ENCODE results near the gene CYP2B6. TPM values are rescaled to one million over a fixed set of nuclear protein-coding genes. Genes with fewer than 3 reads are reported as not detected.
A peak's percentile ranks its signal among the peaks of the same experiment; 100 is the strongest.
"Not testable (repeated sequence)": the region's sequence is repeated elsewhere in the genome, so short reads cannot be mapped to it uniquely, and the experiment has no call there.

The CYP2B6 gene
- total RNA-seq, 1 donor from 2014 or later = not detected

GRCh38 chr19:40962460-40962961 lies 28.6 kb upstream of the CYP2B6 start:
- no peaks in the 10 kb centered on the region for H3K4me1 Mint-ChIP-seq (ENCODE audit: low read depth, unreplicated experiment)
- no peak overlapping the region for H3K27ac Mint-ChIP-seq (ENCODE audit: unreplicated experiment)
- peaks cover 10% of the 10 kb centered on the region for H3K36me3 Mint-ChIP-seq (ENCODE audit: unreplicated experiment)
- H3K4me3 Mint-ChIP-seq (ENCODE audit: unreplicated experiment) = no peak overlapping the region
- peaks cover 6% of the 10 kb centered on the region for H3K27me3 Mint-ChIP-seq (ENCODE audit: unreplicated experiment)
- TF ChIP-seq CTCF (IDR thresholded peaks at IDR 0.05; ENCODE audit: partially characterized antibody, unreplicated experiment) = no peak
- DNase-seq = no peak
- H3K9me3 Mint-ChIP-seq (ENCODE audit: unreplicated experiment) = peaks cover 5% of the 10 kb centered on the region

DNA sequence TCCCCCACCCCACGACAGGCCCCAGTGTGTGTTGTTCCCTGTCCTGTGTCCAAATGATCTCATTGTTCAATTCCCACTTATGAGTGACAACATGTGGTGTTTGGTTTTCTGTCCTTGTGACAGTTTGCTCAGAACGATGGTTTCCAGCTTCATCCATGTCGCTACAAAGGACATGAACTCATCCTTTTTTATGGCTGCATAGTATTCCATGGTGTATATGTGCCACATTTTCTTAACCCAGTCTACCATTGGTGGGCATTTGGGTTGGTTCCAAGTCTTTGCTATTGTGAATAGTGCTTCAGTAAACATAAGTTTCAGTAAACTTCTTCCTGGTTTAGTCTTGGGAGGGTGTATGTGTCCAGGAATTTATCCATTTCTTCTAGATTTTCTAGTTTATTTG lies 26.7 kb upstream of the CYP2B6 start:
- not testable (repeated sequence) for H3K36me3 Mint-ChIP-seq (ENCODE audit: unreplicated experiment); H3K9me3 Mint-ChIP-seq (ENCODE audit: unreplicated experiment); H3K27me3 Mint-ChIP-seq (ENCODE audit: unreplicated experiment); DNase-seq; H3K27ac Mint-ChIP-seq (ENCODE audit: unreplicated experiment); H3K4me1 Mint-ChIP-seq (ENCODE audit: low read depth, unreplicated experiment); H3K4me3 Mint-ChIP-seq (ENCODE audit: unreplicated experiment)

DNA sequence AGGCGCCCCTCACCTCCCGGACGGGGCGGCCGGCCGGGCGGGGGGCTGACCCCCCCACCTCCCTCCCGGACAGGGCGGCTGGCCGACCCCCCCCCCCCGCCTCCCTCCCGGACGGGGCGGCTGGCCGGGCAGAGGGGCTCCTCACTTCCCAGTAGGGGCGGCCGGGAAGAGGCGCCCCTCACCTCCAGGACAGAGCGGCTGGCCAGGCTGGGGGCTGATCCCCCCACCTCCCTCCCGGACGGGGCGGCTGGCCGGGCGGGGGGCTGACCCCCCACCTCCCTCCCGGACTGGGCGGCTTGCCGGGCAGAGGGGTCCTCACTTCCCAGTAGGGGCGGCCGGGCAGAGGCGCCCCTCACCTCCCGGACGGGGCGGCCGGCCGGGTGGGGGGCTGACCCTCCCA lies 25.7 kb upstream of the CYP2B6 start:
- not testable (repeated sequence) for H3K9me3 Mint-ChIP-seq (ENCODE audit: unreplicated experiment); H3K36me3 Mint-ChIP-seq (ENCODE audit: unreplicated experiment); H3K4me3 Mint-ChIP-seq (ENCODE audit: unreplicated experiment); H3K27me3 Mint-ChIP-seq (ENCODE audit: unreplicated experiment); H3K27ac Mint-ChIP-seq (ENCODE audit: unreplicated experiment); DNase-seq; H3K4me1 Mint-ChIP-seq (ENCODE audit: low read depth, unreplicated experiment)

DNA sequence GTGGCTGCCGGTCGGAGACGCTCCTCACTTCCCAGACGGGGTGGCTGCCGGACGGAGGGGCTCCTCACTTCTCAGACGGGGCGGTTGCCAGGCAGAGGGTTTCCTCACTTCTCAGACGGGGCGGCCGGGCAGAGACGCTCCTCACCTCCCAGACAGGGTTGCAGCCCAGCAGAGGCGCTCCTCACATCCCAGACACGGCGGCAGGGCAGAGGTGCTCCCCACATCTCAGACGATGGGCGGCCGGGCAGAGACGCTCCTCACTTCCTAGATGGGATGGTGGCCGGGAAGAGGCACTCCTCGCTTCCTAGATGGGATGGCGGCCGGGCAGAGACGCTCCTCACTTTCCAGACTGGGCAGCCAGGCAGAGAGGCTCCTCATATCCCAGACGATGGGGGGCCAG lies 24.5 kb upstream of the CYP2B6 start:
- not testable (repeated sequence) for H3K4me3 Mint-ChIP-seq (ENCODE audit: unreplicated experiment); H3K9me3 Mint-ChIP-seq (ENCODE audit: unreplicated experiment); H3K27ac Mint-ChIP-seq (ENCODE audit: unreplicated experiment); DNase-seq; H3K27me3 Mint-ChIP-seq (ENCODE audit: unreplicated experiment); H3K36me3 Mint-ChIP-seq (ENCODE audit: unreplicated experiment); H3K4me1 Mint-ChIP-seq (ENCODE audit: low read depth, unreplicated experiment)

GRCh38 chr19:40968065-40968464 lies 23.0 kb upstream of the CYP2B6 start:
- not testable (repeated sequence) for H3K27me3 Mint-ChIP-seq (ENCODE audit: unreplicated experiment); H3K4me3 Mint-ChIP-seq (ENCODE audit: unreplicated experiment); H3K4me1 Mint-ChIP-seq (ENCODE audit: low read depth, unreplicated experiment); DNase-seq; H3K27ac Mint-ChIP-seq (ENCODE audit: unreplicated experiment); H3K36me3 Mint-ChIP-seq (ENCODE audit: unreplicated experiment); H3K9me3 Mint-ChIP-seq (ENCODE audit: unreplicated experiment)

- not testable (repeated sequence) for H3K4me3 Mint-ChIP-seq (ENCODE audit: unreplicated experiment); H3K27me3 Mint-ChIP-seq (ENCODE audit: unreplicated experiment); H3K4me1 Mint-ChIP-seq (ENCODE audit: low read depth, unreplicated experiment); DNase-seq; H3K9me3 Mint-ChIP-seq (ENCODE audit: unreplicated experiment); H3K27ac Mint-ChIP-seq (ENCODE audit: unreplicated experiment); H3K36me3 Mint-ChIP-seq (ENCODE audit: unreplicated experiment)
Observed at GRCh38 chr19:40969721-40970120, 21.4 kb upstream of the CYP2B6 start.

DNA sequence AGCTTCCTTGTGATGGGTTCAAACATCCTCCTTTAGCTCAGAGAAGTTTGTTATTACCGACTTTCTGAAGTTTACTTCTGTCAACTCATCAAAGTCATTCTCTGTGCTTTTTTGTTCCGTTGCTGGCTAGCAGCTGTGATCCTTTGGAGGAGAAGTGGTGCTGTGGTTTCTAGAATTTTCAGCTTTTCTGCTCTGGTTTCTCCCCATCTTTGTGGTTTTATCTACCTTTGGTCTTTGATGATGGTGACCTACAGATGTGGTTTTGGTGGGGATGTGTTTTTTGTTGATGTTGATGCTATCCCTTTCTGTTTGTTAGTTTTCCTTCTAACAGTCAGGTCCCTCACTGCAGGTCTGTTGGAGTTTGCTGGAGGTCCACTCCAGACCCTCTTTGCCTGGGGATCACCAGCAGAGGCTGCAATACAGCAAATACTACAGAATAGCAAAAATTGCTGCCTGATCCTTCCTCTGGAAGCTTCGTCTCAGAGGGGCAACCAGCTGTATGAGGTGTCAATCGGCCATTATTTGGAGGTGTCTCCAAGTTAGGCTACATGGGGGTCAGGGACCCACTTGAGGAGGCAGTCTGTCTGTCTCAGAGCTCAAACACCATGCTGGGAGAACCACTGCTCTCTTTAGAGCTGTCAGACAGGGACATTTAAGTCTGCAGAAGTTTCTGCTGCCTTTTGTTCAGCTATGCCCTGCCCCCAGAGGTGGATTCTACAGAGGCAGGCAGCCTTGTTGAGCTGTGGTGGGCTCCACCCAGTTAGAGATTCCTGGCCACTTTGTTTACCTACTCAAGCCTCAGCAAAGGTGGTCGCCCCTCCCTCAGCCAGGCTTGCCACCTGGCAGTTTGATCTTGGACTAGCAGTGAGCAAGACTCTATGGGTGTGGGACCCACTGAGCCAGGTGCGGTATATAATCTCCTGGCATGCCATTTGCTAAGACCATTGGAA lies 20.4 kb upstream of the CYP2B6 start:
- not testable (repeated sequence) for DNase-seq; H3K27ac Mint-ChIP-seq (ENCODE audit: unreplicated experiment); H3K4me1 Mint-ChIP-seq (ENCODE audit: low read depth, unreplicated experiment); H3K9me3 Mint-ChIP-seq (ENCODE audit: unreplicated experiment); H3K4me3 Mint-ChIP-seq (ENCODE audit: unreplicated experiment); H3K27me3 Mint-ChIP-seq (ENCODE audit: unreplicated experiment); H3K36me3 Mint-ChIP-seq (ENCODE audit: unreplicated experiment)

- Mint-ChIP-seq H3K9me3 (ENCODE audit: unreplicated experiment) (no peaks in the 10 kb centered on the region), H3K27me3 (ENCODE audit: unreplicated experiment) (peaks cover 3% of the 10 kb centered on the region)
Observed at GRCh38 chr19:40974633-40975037, 16.4 kb upstream of the CYP2B6 start.

More at GRCh38 chr19:40974633-40975037, 16.4 kb upstream of the CYP2B6 start:
- H3K36me3 Mint-ChIP-seq (ENCODE audit: unreplicated experiment) = no peaks in the 10 kb centered on the region
- H3K4me1 Mint-ChIP-seq (ENCODE audit: low read depth, unreplicated experiment) = no peaks in the 10 kb centered on the region
- TF ChIP-seq CTCF (IDR thresholded peaks at IDR 0.05; ENCODE audit: partially characterized antibody, unreplicated experiment) = peak; percentile 96
- DNase-seq = peak; percentile 75
- no peak overlapping the region for H3K4me3 Mint-ChIP-seq (ENCODE audit: unreplicated experiment)
- no peak overlapping the region for H3K27ac Mint-ChIP-seq (ENCODE audit: unreplicated experiment)
